ENCODE measurements around the gene PSME2. TPM values are rescaled to one million over a fixed set of nuclear protein-coding genes. Genes with fewer than 3 reads are reported as not detected.

PSME2 gene
- polyA plus RNA-seq, 1 donor from 2014 or later: 73.3 TPM

DNA sequence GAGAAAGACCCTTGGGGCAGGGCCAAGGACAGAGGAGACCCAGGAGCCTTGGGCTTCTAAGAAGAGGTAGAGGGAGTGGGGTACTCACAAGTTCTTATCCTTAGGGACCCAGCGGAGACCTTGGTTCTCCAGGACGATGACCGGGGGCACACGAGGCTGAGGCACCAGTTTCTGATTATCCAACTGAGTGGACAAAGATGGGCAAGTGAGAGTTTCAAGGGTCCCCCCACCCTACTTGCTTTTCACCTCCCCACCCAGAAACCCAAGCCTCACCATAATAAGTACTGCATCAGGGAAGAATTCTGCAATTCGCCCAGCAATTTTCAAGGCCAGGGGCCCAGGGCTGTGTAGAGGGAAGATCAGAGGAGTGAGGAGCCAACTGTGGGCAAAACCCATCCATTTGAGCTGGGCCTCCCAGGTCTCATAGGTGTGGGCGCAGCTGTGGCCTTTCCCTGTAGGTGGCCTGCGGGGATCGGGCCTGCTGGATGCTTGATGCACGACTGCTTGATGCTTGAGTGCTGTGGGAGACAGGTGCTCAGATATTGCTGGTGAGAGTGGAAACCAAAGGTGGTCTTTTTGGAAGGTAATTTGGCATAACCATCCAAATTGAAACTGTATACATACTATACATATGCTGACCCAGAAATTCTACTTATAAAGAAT is 7.0 kb downstream of the PSME2 start:
- H3K9me2 ChIP-seq (ENCODE audit: insufficient read depth, low read length): no peaks in the 10 kb centered on the region
- peak overlapping the region; percentile 90 for H3K4me3 ChIP-seq (ENCODE audit: low read length)

DNA sequence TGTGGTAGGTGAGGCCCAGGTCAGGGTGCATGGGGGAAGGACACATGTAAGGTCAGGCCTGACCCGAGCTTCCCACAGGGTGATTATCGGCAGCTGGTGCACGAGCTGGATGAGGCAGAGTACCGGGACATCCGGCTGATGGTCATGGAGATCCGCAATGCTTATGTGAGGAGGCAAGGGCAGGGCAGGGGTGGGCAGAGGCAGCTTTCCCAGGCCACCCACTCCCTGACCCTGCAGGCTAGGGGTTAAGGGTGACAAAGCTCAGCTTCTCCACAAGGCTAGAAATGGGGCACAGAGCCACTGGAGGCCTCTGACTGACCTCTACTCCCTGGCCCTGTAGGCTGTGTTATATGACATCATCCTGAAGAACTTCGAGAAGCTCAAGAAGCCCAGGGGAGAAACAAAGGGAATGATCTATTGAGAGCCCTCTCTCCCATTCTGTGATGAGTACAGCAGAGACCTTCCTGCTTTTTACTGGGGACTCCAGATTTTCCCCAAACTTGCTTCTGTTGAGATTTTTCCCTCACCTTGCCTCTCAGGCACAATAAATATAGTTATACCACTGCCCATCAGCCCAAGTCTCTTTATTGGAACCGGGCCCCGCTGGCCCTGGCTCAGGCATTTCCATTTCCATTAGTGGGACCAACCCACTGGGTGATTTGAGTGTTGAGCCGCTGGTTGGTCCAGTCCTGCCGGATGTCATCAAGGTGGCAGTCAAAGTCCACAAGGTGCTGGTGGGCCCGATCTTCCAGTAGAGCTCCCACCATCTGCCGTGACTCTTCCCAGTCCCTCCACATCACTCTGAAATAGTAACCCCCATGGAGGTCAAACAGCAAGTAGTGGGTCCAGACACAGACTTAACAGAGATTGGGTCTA is 7.8 kb downstream of the PSME2 start:
- H3K9ac ChIP-seq (ENCODE audit: low read length): no peak overlapping the region
- H3K4me3 ChIP-seq (ENCODE audit: low read length): peak overlapping the region; percentile 90
- H3K27me3 ChIP-seq (ENCODE audit: insufficient read depth, low read depth, low read length): no peaks in the 10 kb centered on the region
- H3K9me3 ChIP-seq (ENCODE audit: low read length): no peaks in the 10 kb centered on the region
- TF ChIP-seq POLR2AphosphoS5 (IDR thresholded peaks at IDR 0.05) (no peak), TAF1 (IDR thresholded peaks at IDR 0.05; ENCODE audit: low read depth) (no peak), EP300 (conservative IDR thresholded peaks at IDR 0.05; ENCODE audit: poor library complexity, severe bottlenecking) (no peak), EZH2 (IDR thresholded peaks at IDR 0.05; ENCODE audit: borderline replicate concordance, insufficient read depth, low read length, poor library complexity, severe bottlenecking) (no peak), MXI1 (conservative IDR thresholded peaks at IDR 0.05; ENCODE audit: poor library complexity, severe bottlenecking) (no peak), SMC3 (conservative IDR thresholded peaks at IDR 0.05; ENCODE audit: poor library complexity) (no peak), RAD21 (conservative IDR thresholded peaks at IDR 0.05) (no peak)
- TF ChIP-seq, protein P1, sequence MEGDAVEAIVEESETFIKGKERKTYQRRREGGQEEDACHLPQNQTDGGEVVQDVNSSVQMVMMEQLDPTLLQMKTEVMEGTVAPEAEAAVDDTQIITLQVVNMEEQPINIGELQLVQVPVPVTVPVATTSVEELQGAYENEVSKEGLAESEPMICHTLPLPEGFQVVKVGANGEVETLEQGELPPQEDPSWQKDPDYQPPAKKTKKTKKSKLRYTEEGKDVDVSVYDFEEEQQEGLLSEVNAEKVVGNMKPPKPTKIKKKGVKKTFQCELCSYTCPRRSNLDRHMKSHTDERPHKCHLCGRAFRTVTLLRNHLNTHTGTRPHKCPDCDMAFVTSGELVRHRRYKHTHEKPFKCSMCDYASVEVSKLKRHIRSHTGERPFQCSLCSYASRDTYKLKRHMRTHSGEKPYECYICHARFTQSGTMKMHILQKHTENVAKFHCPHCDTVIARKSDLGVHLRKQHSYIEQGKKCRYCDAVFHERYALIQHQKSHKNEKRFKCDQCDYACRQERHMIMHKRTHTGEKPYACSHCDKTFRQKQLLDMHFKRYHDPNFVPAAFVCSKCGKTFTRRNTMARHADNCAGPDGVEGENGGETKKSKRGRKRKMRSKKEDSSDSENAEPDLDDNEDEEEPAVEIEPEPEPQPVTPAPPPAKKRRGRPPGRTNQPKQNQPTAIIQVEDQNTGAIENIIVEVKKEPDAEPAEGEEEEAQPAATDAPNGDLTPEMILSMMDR (IDR thresholded peaks at IDR 0.05; ENCODE audit: poor library complexity, severe bottlenecking): no peak
- TF ChIP-seq, protein P2, sequence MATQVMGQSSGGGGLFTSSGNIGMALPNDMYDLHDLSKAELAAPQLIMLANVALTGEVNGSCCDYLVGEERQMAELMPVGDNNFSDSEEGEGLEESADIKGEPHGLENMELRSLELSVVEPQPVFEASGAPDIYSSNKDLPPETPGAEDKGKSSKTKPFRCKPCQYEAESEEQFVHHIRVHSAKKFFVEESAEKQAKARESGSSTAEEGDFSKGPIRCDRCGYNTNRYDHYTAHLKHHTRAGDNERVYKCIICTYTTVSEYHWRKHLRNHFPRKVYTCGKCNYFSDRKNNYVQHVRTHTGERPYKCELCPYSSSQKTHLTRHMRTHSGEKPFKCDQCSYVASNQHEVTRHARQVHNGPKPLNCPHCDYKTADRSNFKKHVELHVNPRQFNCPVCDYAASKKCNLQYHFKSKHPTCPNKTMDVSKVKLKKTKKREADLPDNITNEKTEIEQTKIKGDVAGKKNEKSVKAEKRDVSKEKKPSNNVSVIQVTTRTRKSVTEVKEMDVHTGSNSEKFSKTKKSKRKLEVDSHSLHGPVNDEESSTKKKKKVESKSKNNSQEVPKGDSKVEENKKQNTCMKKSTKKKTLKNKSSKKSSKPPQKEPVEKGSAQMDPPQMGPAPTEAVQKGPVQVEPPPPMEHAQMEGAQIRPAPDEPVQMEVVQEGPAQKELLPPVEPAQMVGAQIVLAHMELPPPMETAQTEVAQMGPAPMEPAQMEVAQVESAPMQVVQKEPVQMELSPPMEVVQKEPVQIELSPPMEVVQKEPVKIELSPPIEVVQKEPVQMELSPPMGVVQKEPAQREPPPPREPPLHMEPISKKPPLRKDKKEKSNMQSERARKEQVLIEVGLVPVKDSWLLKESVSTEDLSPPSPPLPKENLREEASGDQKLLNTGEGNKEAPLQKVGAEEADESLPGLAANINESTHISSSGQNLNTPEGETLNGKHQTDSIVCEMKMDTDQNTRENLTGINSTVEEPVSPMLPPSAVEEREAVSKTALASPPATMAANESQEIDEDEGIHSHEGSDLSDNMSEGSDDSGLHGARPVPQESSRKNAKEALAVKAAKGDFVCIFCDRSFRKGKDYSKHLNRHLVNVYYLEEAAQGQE (IDR thresholded peaks at IDR 0.05; ENCODE audit: borderline replicate concordance): no peak
- no peaks in the 10 kb centered on the region for H4K20me1 ChIP-seq (ENCODE audit: insufficient read depth)
- H3F3A ChIP-seq (ENCODE audit: insufficient read depth, low read length, poor library complexity, severe bottlenecking): peaks cover 11% of the 10 kb centered on the region
- no peaks in the 10 kb centered on the region for H3K36me3 ChIP-seq (ENCODE audit: insufficient read depth, low read length)
- no peak overlapping the region for H3K27ac ChIP-seq (ENCODE audit: low read length)
- peaks cover 10% of the 10 kb centered on the region for H3K79me2 ChIP-seq (replicated peaks; ENCODE audit: insufficient read depth, low read length)
- H3K4me2 ChIP-seq (ENCODE audit: low read length): no peak overlapping the region
- H2AFZ ChIP-seq (ENCODE audit: low read depth, low read length): no peak overlapping the region
- H3K9me2 ChIP-seq (ENCODE audit: insufficient read depth, low read length): no peaks in the 10 kb centered on the region

More for the DNA sequence above, 7.0 kb downstream of the PSME2 start:
- no peak overlapping the region for H2AFZ ChIP-seq (ENCODE audit: low read depth, low read length)
- no peaks in the 10 kb centered on the region for H4K20me1 ChIP-seq (ENCODE audit: insufficient read depth)
- H3K9me3 ChIP-seq (ENCODE audit: low read length): no peaks in the 10 kb centered on the region
- H3K9ac ChIP-seq (ENCODE audit: low read length): no peak overlapping the region
- no peak overlapping the region for H3K27ac ChIP-seq (ENCODE audit: low read length)
- no peaks in the 10 kb centered on the region for H3K27me3 ChIP-seq (ENCODE audit: insufficient read depth, low read depth, low read length)
- H3K4me2 ChIP-seq (ENCODE audit: low read length): peak overlapping the region; percentile 34
- H3K36me3 ChIP-seq (ENCODE audit: insufficient read depth, low read length): no peaks in the 10 kb centered on the region
- peaks cover 11% of the 10 kb centered on the region for H3F3A ChIP-seq (ENCODE audit: insufficient read depth, low read length, poor library complexity, severe bottlenecking)
- peaks cover 10% of the 10 kb centered on the region for H3K79me2 ChIP-seq (replicated peaks; ENCODE audit: insufficient read depth, low read length)
- TF ChIP-seq TAF1 (IDR thresholded peaks at IDR 0.05; ENCODE audit: low read depth): no peak
- no peak for TF ChIP-seq POLR2AphosphoS5 (IDR thresholded peaks at IDR 0.05)
- TF ChIP-seq, protein P1 (IDR thresholded peaks at IDR 0.05; ENCODE audit: poor library complexity, severe bottlenecking): no peak
- TF ChIP-seq, protein P2 (IDR thresholded peaks at IDR 0.05; ENCODE audit: borderline replicate concordance): no peak
- TF ChIP-seq MXI1 (conservative IDR thresholded peaks at IDR 0.05; ENCODE audit: poor library complexity, severe bottlenecking): no peak

Data from neural cell (in vitro differentiated cells).